Neural progenitor cell (in vitro differentiated cells): ENCODE measurements around the gene ACER3. TPM values are rescaled to one million over a fixed set of nuclear protein-coding genes. Genes with fewer than 3 reads are reported as not detected.

ENCODE experiments used
- DNase-seq: peaks from one replicate; pipeline ENCODE4 v3.0.0-alpha.2; 2016; ENCODE audit warnings: low spot score
- H2AFZ ChIP-seq: fragments of 200-600 bp; sonication (generic); replicated peaks from 2 replicates; pipeline ENCODE4 v1.6.1; 2016; ENCODE audit warnings: antibody characterized with exemption
- H3F3A ChIP-seq: fragments of 200-600 bp; sonication (generic); 2 replicates; pipeline ENCODE4 v1.6.1; 2016; ENCODE audit warnings: antibody characterized with exemption, low read depth
- H3K27ac ChIP-seq: fragments of 200-600 bp; sonication (generic); 2 replicates; pipeline ENCODE4 v1.5.1; 2016; ENCODE audit warnings: mild to moderate bottlenecking
- H3K27me3 ChIP-seq: fragments of 200-600 bp; sonication (generic); 2 replicates; pipeline ENCODE4 v1.6.1; 2016; ENCODE audit warnings: mild to moderate bottlenecking, moderate library complexity
- H3K36me3 ChIP-seq: fragments of 200-600 bp; sonication (generic); 2 replicates; pipeline ENCODE4 v1.5.1; 2016
- H3K4me1 ChIP-seq: fragments of 200-600 bp; sonication (generic); 2 replicates; pipeline ENCODE4 v1.6.1; 2016; ENCODE audit warnings: mixed run types
- H3K4me2 ChIP-seq: fragments of 200-600 bp; sonication (generic); 2 replicates; pipeline ENCODE4 v1.6.1; 2016
- H3K4me3 ChIP-seq: fragments of 200-600 bp; sonication (generic); 2 replicates; pipeline ENCODE4 v1.5.1; 2016
- H3K79me2 ChIP-seq: fragments of 200-600 bp; sonication (generic); 2 replicates; pipeline ENCODE4 v1.6.1; 2016; ENCODE audit warnings: low read depth
- H3K9ac ChIP-seq: fragments of 200-600 bp; sonication (generic); 2 replicates; pipeline ENCODE4 v1.6.1; 2016
- H3K9me3 ChIP-seq: fragments of 200-600 bp; sonication (generic); 2 replicates; pipeline ENCODE4 v1.5.1; 2016; ENCODE audit warnings: low read depth
- H4K20me1 ChIP-seq: fragments of 200-600 bp; sonication (generic); 2 replicates; pipeline ENCODE4 v1.6.1; 2016; ENCODE audit warnings: low read depth
- H3K27ac Mint-ChIP-seq: 3 replicates; pipeline ENCODE4 v1.8.0; 2021; ENCODE audit warnings: mixed read lengths
- H3K27me3 Mint-ChIP-seq: 2 replicates; pipeline ENCODE4 v1.8.0; 2022; ENCODE audit warnings: low read depth, mild to moderate bottlenecking, inconsistent platforms, moderate library complexity, mixed read lengths; ENCODE audit not compliant: insufficient read depth
- H3K36me3 Mint-ChIP-seq: 3 replicates; pipeline ENCODE4 v1.8.0; 2021; ENCODE audit warnings: mixed read lengths
- H3K4me1 Mint-ChIP-seq: 3 replicates; pipeline ENCODE4 v1.8.0; 2021; ENCODE audit warnings: mixed read lengths
- H3K4me3 Mint-ChIP-seq: 3 replicates; pipeline ENCODE4 v1.8.0; 2021; ENCODE audit warnings: mild to moderate bottlenecking, moderate library complexity, mixed read lengths
- H3K9me3 Mint-ChIP-seq: 3 replicates; pipeline ENCODE4 v1.8.0; 2020; ENCODE audit warnings: mixed read lengths
- CTCF ChIP-seq: fragments of 200-600 bp; sonication (generic); IDR thresholded peaks from 2 replicates; pipeline ENCODE4 v1.5.1; 2017; ENCODE audit warnings: antibody characterized with exemption, mild to moderate bottlenecking
- EZH2 ChIP-seq: fragments of 200-600 bp; sonication (generic); IDR thresholded peaks from 2 replicates; pipeline ENCODE4 v1.6.1; 2017; ENCODE audit warnings: antibody characterized with exemption, mild to moderate bottlenecking, moderate library complexity
- EZH2phosphoT487 ChIP-seq: fragments of 200-600 bp; sonication (generic); IDR thresholded peaks from 2 replicates; pipeline ENCODE4 v1.6.1; 2017; ENCODE audit warnings: antibody characterized with exemption
- total RNA-seq: library from RNA; depleted of rRNA; stranded (reverse); fragments of >200 nt; gene quantifications from 2 replicates; pipeline ENCODE4 v1.2.3, GENCODE V29; 2015; ENCODE audit warnings: low replicate concordance

Gene ACER3
- total RNA-seq, 1 donor from 2014 or later, result 18.9 TPM

- H2AFZ ChIP-seq, result no peak overlapping the region
- H3K27ac Mint-ChIP-seq, result peak overlapping the region; percentile 64
- H3K9me3 Mint-ChIP-seq, result peaks cover 6% of the 10 kb centered on the region
- no peaks in the 10 kb centered on the region for H3F3A ChIP-seq
- no peaks in the 10 kb centered on the region for H3K27me3 ChIP-seq
- H3K4me3 ChIP-seq, result no peak overlapping the region
- no peaks in the 10 kb centered on the region for H3K9me3 ChIP-seq
- H3K9ac ChIP-seq, result no peak overlapping the region
- no peaks in the 10 kb centered on the region for H3K36me3 Mint-ChIP-seq
- no peak overlapping the region for H3K4me2 ChIP-seq
- H3K4me1 Mint-ChIP-seq, result peaks cover 26% of the 10 kb centered on the region
- H3K79me2 ChIP-seq, result no peaks in the 10 kb centered on the region
- no peaks in the 10 kb centered on the region for H3K36me3 ChIP-seq
- TF ChIP-seq EZH2 (no peak), CTCF (no peak)
- H3K4me3 Mint-ChIP-seq, result no peak overlapping the region
- no peak for DNase-seq
- no peak overlapping the region for H3K27ac ChIP-seq
- H4K20me1 ChIP-seq, result no peaks in the 10 kb centered on the region
- peaks cover 4% of the 10 kb centered on the region for H3K27me3 Mint-ChIP-seq
- H3K4me1 ChIP-seq, result no peaks in the 10 kb centered on the region
These were observed 212.7 kb downstream of the ACER3 start for GRCh38 chr11:77073328-77074001.

GRCh38 chr11:77074205-77074604, 213.5 kb downstream of the ACER3 start:
- H3K79me2 ChIP-seq, result no peaks in the 10 kb centered on the region
- no peak overlapping the region for H3K4me3 Mint-ChIP-seq
- H3K27me3 ChIP-seq, result no peaks in the 10 kb centered on the region
- H3K4me3 ChIP-seq, result no peak overlapping the region
- no peak overlapping the region for H3K27ac ChIP-seq
- peaks cover 4% of the 10 kb centered on the region for H3K27me3 Mint-ChIP-seq
- no peaks in the 10 kb centered on the region for H3K4me1 ChIP-seq
- H3K9ac ChIP-seq, result no peak overlapping the region
- DNase-seq, result no peak
- no peaks in the 10 kb centered on the region for H3K9me3 ChIP-seq
- no peaks in the 10 kb centered on the region for H3K36me3 ChIP-seq
- H3K27ac Mint-ChIP-seq, result peak overlapping the region; percentile 57
- H3F3A ChIP-seq, result no peaks in the 10 kb centered on the region
- H4K20me1 ChIP-seq, result no peaks in the 10 kb centered on the region
- H3K4me2 ChIP-seq, result no peak overlapping the region
- H3K36me3 Mint-ChIP-seq, result no peaks in the 10 kb centered on the region
- H3K4me1 Mint-ChIP-seq, result peaks cover 24% of the 10 kb centered on the region
- no peak overlapping the region for H2AFZ ChIP-seq
- peaks cover 11% of the 10 kb centered on the region for H3K9me3 Mint-ChIP-seq
- no peak for TF ChIP-seq EZH2phosphoT487
- no peak for TF ChIP-seq CTCF
- no peak for TF ChIP-seq EZH2

- no peaks in the 10 kb centered on the region for H3F3A ChIP-seq
- H3K27me3 Mint-ChIP-seq, result peaks cover 4% of the 10 kb centered on the region
- no peak overlapping the region for H3K27ac Mint-ChIP-seq
- no peaks in the 10 kb centered on the region for H3K27me3 ChIP-seq
- TF ChIP-seq CTCF (no peak), EZH2 (no peak), EZH2phosphoT487 (no peak)
- no peak overlapping the region for H3K4me2 ChIP-seq
- no peaks in the 10 kb centered on the region for H3K36me3 ChIP-seq
- no peak for DNase-seq
- H3K36me3 Mint-ChIP-seq, result no peaks in the 10 kb centered on the region
- H3K9me3 Mint-ChIP-seq, result peaks cover 12% of the 10 kb centered on the region
- no peak overlapping the region for H3K27ac ChIP-seq
- no peaks in the 10 kb centered on the region for H3K79me2 ChIP-seq
- H3K4me1 ChIP-seq, result no peaks in the 10 kb centered on the region
- no peak overlapping the region for H3K4me3 Mint-ChIP-seq
- no peaks in the 10 kb centered on the region for H4K20me1 ChIP-seq
- no peak overlapping the region for H2AFZ ChIP-seq
- H3K9me3 ChIP-seq, result no peaks in the 10 kb centered on the region
- peaks cover 24% of the 10 kb centered on the region for H3K4me1 Mint-ChIP-seq
- no peak overlapping the region for H3K4me3 ChIP-seq
- H3K9ac ChIP-seq, result no peak overlapping the region
These were observed 214.0 kb downstream of the ACER3 start for GRCh38 chr11:77074626-77075221.
